Lower leg skin (tissue), 4 donors: ENCODE measurements around the gene SVIP. TPM values are rescaled to one million over a fixed set of nuclear protein-coding genes. Genes with fewer than 3 reads are reported as not detected.

Source experiments
- DNase-seq, 2 donors: peaks; one replicate each; pipeline ENCODE4 v3.0.0-alpha.2; 2019; ENCODE audit warnings: low spot score in 2 of 2
- H3K4me3 ChIP-seq: fragments of 200-600 bp; sonication (generic); 2 replicates; pipeline ENCODE4 v1.5.1; 2017; ENCODE audit warnings: mild to moderate bottlenecking, low read depth; ENCODE audit not compliant: poor library complexity, severe bottlenecking
- CTCF ChIP-seq, 3 donors: fragments of 450-650 bp; IDR thresholded peaks; one replicate each; pipeline ENCODE4 v1.5.1; 2016; ENCODE audit warnings: antibody characterized with exemption in 3 of 3, mild to moderate bottlenecking in 3 of 3, moderate library complexity in 2 of 3
- POLR2A ChIP-seq, 2 donors: fragments of 450-650 bp; IDR thresholded peaks; one replicate each; pipeline ENCODE4 v1.6.1; 2016 to 2017; ENCODE audit warnings: antibody characterized with exemption in 2 of 2, mild to moderate bottlenecking in 1 of 2, moderate library complexity in 1 of 2
- WGBS, 2 donors: methylation state at CpG; one replicate each; pipeline ENCODE4 v1.1.5; 2018; 5-methylcytosine and 5-hydroxymethylcytosine counted together
- intact Hi-C: fragments of 100-400 bp; cut with DNase I; formaldehyde crosslinking; loops from one replicate; pipeline ENCODE4 v1.15.0; 2023; ENCODE audit warnings: low total_unique reads
- total RNA-seq, 4 donors: library from RNA; depleted of rRNA; stranded (reverse); fragments of >200 nt; gene quantifications; one replicate each; pipeline ENCODE4 v1.1.0, GENCODE V29; 2016

The SVIP gene
- total RNA-seq, 4 donors from 2014 or later, result 7.5 to 16.2 (median 9.5) TPM

- WGBS, 2 donors, result 92 to 96% methylated on average over 4 of the region's 4 CpGs
- no peak within 1 kb of the TSS for H3K4me3 ChIP-seq
- TF ChIP-seq CTCF (IDR thresholded peaks at IDR 0.05), result no peak
- no peak for TF ChIP-seq POLR2A (IDR thresholded peaks at IDR 0.05)
- DNase-seq, result no peak
- intact Hi-C loops, result no loop called here
Observed at GRCh38 chr11:22860241-22860640, 30.6 kb upstream of the SVIP start, which contains the start of gene CCDC179. TSS of gene CCDC179 (minus strand) at chr11:22860474. CDS start at chr11:22860421, 53 bp downstream.

GRCh38 chr11:22859756-22860155 is 30.2 kb upstream of the SVIP start:
- 81 to 86% methylated on average over 6 of the region's 6 CpGs for WGBS, 2 donors
- DNase-seq, result no peak
- TF ChIP-seq POLR2A (IDR thresholded peaks at IDR 0.05) (no peak), CTCF (IDR thresholded peaks at IDR 0.05) (no peak)
- intact Hi-C loops, result no loop called here
- no peak overlapping the region for H3K4me3 ChIP-seq

GRCh38 chr11:22851477-22851876 is 21.9 kb upstream of the SVIP start:
- DNase-seq, result no peak
- TF ChIP-seq CTCF (IDR thresholded peaks at IDR 0.05), result no peak
- no peak for TF ChIP-seq POLR2A (IDR thresholded peaks at IDR 0.05)
- intact Hi-C loops, result no loop called here

GRCh38 chr11:22846726-22847125 is 17.1 kb upstream of the SVIP start:
- intact Hi-C loops, result no loop called here
- H3K4me3 ChIP-seq, result no peak overlapping the region
- WGBS, 2 donors, result 90 to 94% methylated on average over 1 of the region's 1 CpG
- no peak for DNase-seq
- no peak for TF ChIP-seq CTCF (IDR thresholded peaks at IDR 0.05)
- no peak for TF ChIP-seq POLR2A (IDR thresholded peaks at IDR 0.05)

More at GRCh38 chr11:22851477-22851876, 21.9 kb upstream of the SVIP start:
- H3K4me3 ChIP-seq, result no peak overlapping the region

- WGBS, 2 donors, result 41 to 47% methylated on average over 3 of the region's 3 CpGs
- TF ChIP-seq CTCF (IDR thresholded peaks at IDR 0.05) (no peak), POLR2A (IDR thresholded peaks at IDR 0.05) (no peak)
- no peak for DNase-seq
- intact Hi-C loops, result no loop called here
- H3K4me3 ChIP-seq, result no peak overlapping the region
Observed at GRCh38 chr11:22832315-22833015, 2.9 kb upstream of the SVIP start.

GRCh38 chr11:22830082-22830414 is 447 bp upstream of the SVIP start:
- DNase-seq, result no peak
- intact Hi-C loops, result no loop called here
- WGBS, 2 donors, result 15 to 19% methylated on average over 4 of the region's 4 CpGs
- no peak overlapping the region for H3K4me3 ChIP-seq
- no peak for TF ChIP-seq POLR2A (IDR thresholded peaks at IDR 0.05)
- no peak for TF ChIP-seq CTCF (IDR thresholded peaks at IDR 0.05)
